A673 (cell line): Measurements from ENCODE around the gene ATP5MC2.

ENCODE experiments used
- EZH2 ChIP-seq: fragments of 200-600 bp; sonication (generic); IDR thresholded peaks from 2 replicates; pipeline ENCODE4 v1.6.1; 2017; ENCODE audit warnings: borderline replicate concordance, low read depth, mild to moderate bottlenecking, mixed read lengths, antibody characterized with exemption, low read length; ENCODE audit not compliant: poor library complexity, severe bottlenecking
- TF ChIP-seq, protein P1 (sequence below): fragments of 300-800, 200-600 bp; sonication (generic); conservative IDR thresholded peaks from 2 replicates; pipeline ENCODE4 v1.5.1; 2017; ENCODE audit warnings: low read depth, mild to moderate bottlenecking, antibody characterized with exemption, low read length, moderate library complexity, mixed read lengths

DNA sequence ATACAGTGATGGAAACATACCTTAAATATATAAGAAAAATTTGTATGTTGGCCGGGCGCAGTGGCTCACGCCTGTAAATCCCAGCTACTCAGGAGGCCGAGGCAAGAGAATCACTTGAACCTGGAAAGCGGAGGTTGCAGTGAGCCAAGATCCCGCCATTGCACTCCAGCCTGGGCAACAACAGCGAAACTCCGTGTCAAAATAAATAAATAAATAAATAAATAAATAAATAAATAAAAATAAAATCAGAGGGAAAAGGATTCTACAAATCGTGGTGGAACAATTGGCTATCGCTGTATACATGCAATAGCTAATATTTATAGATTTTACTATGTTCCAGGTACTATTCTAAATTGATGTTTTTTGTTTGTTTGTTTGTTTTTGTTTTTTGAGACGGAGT is 48.0 kb downstream of the ATP5MC2 start:
- TF ChIP-seq, protein P1, sequence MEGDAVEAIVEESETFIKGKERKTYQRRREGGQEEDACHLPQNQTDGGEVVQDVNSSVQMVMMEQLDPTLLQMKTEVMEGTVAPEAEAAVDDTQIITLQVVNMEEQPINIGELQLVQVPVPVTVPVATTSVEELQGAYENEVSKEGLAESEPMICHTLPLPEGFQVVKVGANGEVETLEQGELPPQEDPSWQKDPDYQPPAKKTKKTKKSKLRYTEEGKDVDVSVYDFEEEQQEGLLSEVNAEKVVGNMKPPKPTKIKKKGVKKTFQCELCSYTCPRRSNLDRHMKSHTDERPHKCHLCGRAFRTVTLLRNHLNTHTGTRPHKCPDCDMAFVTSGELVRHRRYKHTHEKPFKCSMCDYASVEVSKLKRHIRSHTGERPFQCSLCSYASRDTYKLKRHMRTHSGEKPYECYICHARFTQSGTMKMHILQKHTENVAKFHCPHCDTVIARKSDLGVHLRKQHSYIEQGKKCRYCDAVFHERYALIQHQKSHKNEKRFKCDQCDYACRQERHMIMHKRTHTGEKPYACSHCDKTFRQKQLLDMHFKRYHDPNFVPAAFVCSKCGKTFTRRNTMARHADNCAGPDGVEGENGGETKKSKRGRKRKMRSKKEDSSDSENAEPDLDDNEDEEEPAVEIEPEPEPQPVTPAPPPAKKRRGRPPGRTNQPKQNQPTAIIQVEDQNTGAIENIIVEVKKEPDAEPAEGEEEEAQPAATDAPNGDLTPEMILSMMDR = no peak
- TF ChIP-seq EZH2 = no peak
